ENCODE data around the gene SLC7A1. TPM values are rescaled to one million over a fixed set of nuclear protein-coding genes. Genes with fewer than 3 reads are reported as not detected.

SLC7A1 gene
- total RNA-seq, 1 experiment from 2014 or later = 84.5 TPM

GRCh38 chr13:29563941-29564340 lies 31.5 kb downstream of the SLC7A1 start (continued):
- TF ChIP-seq ZNF281 (CRISPR knock-in tag; IDR thresholded peaks at IDR 0.05) = no peak
- no peak for TF ChIP-seq ZSCAN18 (CRISPR knock-in tag; IDR thresholded peaks at IDR 0.05)
- no peak for TF ChIP-seq JAZF1 (CRISPR knock-in tag; IDR thresholded peaks at IDR 0.05)
- TF ChIP-seq ZNF416 (CRISPR knock-in tag; IDR thresholded peaks at IDR 0.05) = no peak
- TF ChIP-seq HMGA2 (CRISPR knock-in tag; IDR thresholded peaks at IDR 0.05) = no peak
- no peak for TF ChIP-seq SP1 (CRISPR knock-in tag; conservative IDR thresholded peaks at IDR 0.05)
- no peak for TF ChIP-seq EMX1 (CRISPR knock-in tag; IDR thresholded peaks at IDR 0.05)
- no peak for TF ChIP-seq TEAD1 (CRISPR knock-in tag; IDR thresholded peaks at IDR 0.05)

- Mint-ChIP-seq H3K36me3 (no peaks in the 10 kb centered on the region; the same call in 1 of the 2 replicates), H3K9me3 (0 out of 2 replicates have a peak, but pooled peaks cover 5% of the 10 kb centered on the region), H3K27ac (peak overlapping the region; percentile 61), H3K4me1 (peaks cover 61% of the 10 kb centered on the region), H3K27me3 (ENCODE audit: low read depth) (no peaks in the 10 kb centered on the region), H3K4me3 (peak overlapping the region; percentile 26; the same call in 1 of the 2 replicates)
- ChIA-PET POLR2A (no interaction called here), CTCF (interaction anchor here (1.9 kb wide), 1 partner anchor 54 kb away, joined by 7 read pairs; no protein-coding TSS in a partner anchor)
- DNase-seq (ENCODE audit: low spot score) = no peak
- TF ChIP-seq STAT6 (CRISPR knock-in tag; conservative IDR thresholded peaks at IDR 0.05; ENCODE audit: low read depth) (no peak), ZNF425 (CRISPR knock-in tag; conservative IDR thresholded peaks at IDR 0.05) (no peak), CTCF (IDR thresholded peaks at IDR 0.05) (no peak), AFF4 (CRISPR knock-in tag; IDR thresholded peaks at IDR 0.05; ENCODE audit: borderline replicate concordance) (no peak)
- ATAC-seq = peak; percentile 41
These were observed 32.6 kb downstream of the SLC7A1 start for GRCh38 chr13:29562786-29563438.

All from WTC11 (cell line).